Nephron progenitor cell (in vitro differentiated cells): Measurements from ENCODE around the gene KRT15.

Experiments used
- DNase-seq: peaks from one replicate; pipeline ENCODE4 v3.0.0; 2021
- H3K27ac Mint-ChIP-seq: 2 replicates; pipeline ENCODE4 v1.8.0; 2021; ENCODE audit warnings: mild to moderate bottlenecking, moderate library complexity, mixed read lengths
- H3K27me3 Mint-ChIP-seq: 2 replicates; pipeline ENCODE4 v1.8.0; 2021; ENCODE audit warnings: mild to moderate bottlenecking, low read depth, mixed read lengths; ENCODE audit not compliant: poor library complexity
- H3K36me3 Mint-ChIP-seq: 2 replicates; pipeline ENCODE4 v1.8.0; 2021; ENCODE audit warnings: low read depth, mixed read lengths
- H3K4me1 Mint-ChIP-seq: 2 replicates; pipeline ENCODE4 v1.8.0; 2021; ENCODE audit warnings: mixed read lengths
- H3K4me3 Mint-ChIP-seq: 2 replicates; pipeline ENCODE4 v1.8.0; 2021; ENCODE audit warnings: mild to moderate bottlenecking, moderate library complexity, mixed read lengths
- H3K9me3 Mint-ChIP-seq: 2 replicates; pipeline ENCODE4 v1.8.0; 2021; ENCODE audit warnings: mild to moderate bottlenecking, moderate library complexity, mixed read lengths
- TF ChIP-seq, protein P1 (sequence below): fragments of 200-600 bp; sonication (generic); IDR thresholded peaks from 2 replicates; pipeline ENCODE4 v1.5.0; 2021; ENCODE audit warnings: antibody characterized with exemption

The KRT15 gene

GRCh38 chr17:41494524-41494923, 24.2 kb downstream of the KRT15 start:
- Mint-ChIP-seq H3K36me3 (no peaks in the 10 kb centered on the region), H3K27ac (peak overlapping the region; percentile 79), H3K9me3 (no peaks in the 10 kb centered on the region), H3K27me3 (peaks cover 5% of the 10 kb centered on the region), H3K4me1 (peaks cover 38% of the 10 kb centered on the region), H3K4me3 (no peak overlapping the region)
- DNase-seq, result no peak
- TF ChIP-seq, protein P1, sequence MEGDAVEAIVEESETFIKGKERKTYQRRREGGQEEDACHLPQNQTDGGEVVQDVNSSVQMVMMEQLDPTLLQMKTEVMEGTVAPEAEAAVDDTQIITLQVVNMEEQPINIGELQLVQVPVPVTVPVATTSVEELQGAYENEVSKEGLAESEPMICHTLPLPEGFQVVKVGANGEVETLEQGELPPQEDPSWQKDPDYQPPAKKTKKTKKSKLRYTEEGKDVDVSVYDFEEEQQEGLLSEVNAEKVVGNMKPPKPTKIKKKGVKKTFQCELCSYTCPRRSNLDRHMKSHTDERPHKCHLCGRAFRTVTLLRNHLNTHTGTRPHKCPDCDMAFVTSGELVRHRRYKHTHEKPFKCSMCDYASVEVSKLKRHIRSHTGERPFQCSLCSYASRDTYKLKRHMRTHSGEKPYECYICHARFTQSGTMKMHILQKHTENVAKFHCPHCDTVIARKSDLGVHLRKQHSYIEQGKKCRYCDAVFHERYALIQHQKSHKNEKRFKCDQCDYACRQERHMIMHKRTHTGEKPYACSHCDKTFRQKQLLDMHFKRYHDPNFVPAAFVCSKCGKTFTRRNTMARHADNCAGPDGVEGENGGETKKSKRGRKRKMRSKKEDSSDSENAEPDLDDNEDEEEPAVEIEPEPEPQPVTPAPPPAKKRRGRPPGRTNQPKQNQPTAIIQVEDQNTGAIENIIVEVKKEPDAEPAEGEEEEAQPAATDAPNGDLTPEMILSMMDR, result no peak

DNA sequence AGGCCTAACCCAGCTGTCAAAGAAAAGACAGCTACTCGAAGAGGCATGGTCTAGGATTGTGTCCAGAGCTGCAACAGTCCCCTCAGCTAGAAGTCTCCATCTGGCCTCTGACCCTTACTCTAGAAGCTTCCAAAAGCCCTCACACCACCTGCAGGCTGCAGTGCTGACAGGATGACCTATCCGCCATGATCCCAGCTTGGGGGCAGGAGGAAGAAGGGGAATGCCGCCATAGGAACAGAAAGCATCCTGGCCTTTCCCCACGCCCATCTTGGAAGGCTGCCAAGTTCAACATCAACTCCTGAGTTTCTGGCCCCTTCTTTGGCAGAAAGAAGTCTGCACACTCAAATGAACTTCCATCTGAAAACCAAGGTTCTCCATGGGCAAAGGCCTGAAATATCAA, 25.9 kb downstream of the KRT15 start:
- no peak overlapping the region for H3K27ac Mint-ChIP-seq
- no peak for DNase-seq
- TF ChIP-seq, protein P1, result no peak
- H3K9me3 Mint-ChIP-seq, result no peaks in the 10 kb centered on the region
- H3K4me1 Mint-ChIP-seq, result peaks cover 34% of the 10 kb centered on the region
- H3K27me3 Mint-ChIP-seq, result peaks cover 7% of the 10 kb centered on the region
- H3K36me3 Mint-ChIP-seq, result no peaks in the 10 kb centered on the region
- H3K4me3 Mint-ChIP-seq, result no peak overlapping the region

DNA sequence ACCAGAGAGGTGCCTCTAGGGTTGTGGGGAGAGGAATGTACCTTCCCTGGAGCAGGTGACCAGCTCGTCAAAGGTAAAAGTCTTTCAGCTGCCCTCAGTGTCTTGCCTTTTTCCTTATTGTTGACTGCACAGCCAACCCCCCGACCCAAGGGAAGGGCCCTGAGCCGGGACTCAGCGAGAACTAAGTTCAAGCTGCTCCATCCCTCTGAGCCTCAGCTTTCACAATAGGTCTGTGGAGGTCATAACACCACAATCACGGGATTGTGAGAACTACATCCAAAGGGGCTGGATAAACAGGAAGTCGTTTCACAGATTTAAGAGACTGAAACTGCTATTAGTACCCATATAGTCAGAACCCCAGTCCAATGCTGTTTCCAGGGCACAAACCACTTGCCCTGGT, 26.3 kb downstream of the KRT15 start:
- Mint-ChIP-seq H3K27ac (no peak overlapping the region), H3K4me1 (peaks cover 34% of the 10 kb centered on the region), H3K36me3 (no peaks in the 10 kb centered on the region), H3K9me3 (no peaks in the 10 kb centered on the region), H3K27me3 (peaks cover 7% of the 10 kb centered on the region), H3K4me3 (no peak overlapping the region)
- DNase-seq, result no peak
- TF ChIP-seq, protein P1, result no peak

- TF ChIP-seq, protein P1, result no peak
- DNase-seq, result no peak
- Mint-ChIP-seq H3K27ac (no peak overlapping the region), H3K4me1 (peaks cover 33% of the 10 kb centered on the region), H3K36me3 (no peaks in the 10 kb centered on the region), H3K4me3 (no peak overlapping the region), H3K9me3 (no peaks in the 10 kb centered on the region), H3K27me3 (peaks cover 7% of the 10 kb centered on the region)
Observed at GRCh38 chr17:41491476-41491875, 27.2 kb downstream of the KRT15 start.

DNA sequence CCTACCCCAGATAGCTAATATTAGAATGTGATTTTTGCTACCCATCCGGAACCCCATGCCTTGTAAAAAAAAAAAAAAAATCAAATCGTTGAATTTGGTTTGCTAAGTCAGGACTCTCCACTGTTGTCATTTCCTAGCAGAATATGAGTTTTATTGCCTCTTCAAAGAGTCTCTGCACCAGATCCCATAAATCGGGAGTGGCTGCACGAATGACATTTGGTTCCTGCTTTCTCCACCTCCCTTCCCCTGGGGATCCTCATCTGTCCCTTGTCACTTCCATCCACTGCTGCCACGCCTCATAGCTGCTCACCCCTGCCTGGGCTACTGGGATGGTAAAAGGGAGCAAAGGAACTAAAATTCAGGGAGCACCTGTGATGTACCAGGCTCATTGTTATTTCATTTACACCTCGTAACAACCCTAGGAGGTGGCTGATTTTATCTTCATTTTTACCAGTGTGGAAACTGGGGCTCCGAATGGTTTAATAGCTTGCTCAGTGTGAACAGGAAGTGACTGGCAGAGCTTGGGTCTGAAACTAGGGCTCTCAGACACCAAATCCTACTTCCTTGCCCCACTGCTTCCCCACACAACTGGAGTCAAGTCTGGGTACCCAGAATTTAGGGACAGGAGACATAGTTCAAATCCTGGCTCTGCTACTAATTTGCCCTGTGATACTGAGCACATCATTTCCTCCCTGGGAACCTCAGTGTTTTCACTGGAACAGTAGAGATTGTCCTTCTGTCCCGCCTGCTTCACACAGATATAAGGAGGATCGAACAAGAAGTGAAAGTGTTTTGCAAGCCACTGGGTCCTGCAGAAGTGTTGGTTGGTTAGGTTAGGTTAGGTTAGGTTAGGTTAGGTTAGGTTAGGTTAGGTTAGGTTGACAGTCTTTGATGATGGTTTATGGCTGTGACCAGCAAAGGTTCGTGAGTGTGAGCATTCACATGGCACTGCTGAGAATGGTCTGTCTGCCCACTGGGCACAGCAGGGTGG, 28.4 kb downstream of the KRT15 start:
- Mint-ChIP-seq H3K9me3 (no peaks in the 10 kb centered on the region), H3K4me1 (peaks cover 25% of the 10 kb centered on the region), H3K27me3 (peaks cover 7% of the 10 kb centered on the region), H3K27ac (no peak overlapping the region), H3K4me3 (no peak overlapping the region), H3K36me3 (no peaks in the 10 kb centered on the region)
- TF ChIP-seq, protein P1, result no peak
- DNase-seq, result no peak

GRCh38 chr17:41489531-41489930, 29.2 kb downstream of the KRT15 start, which contains the start of gene KRT36:
TSS of gene KRT36 (minus strand) at chr17:41489910. CDS start at chr17:41489864, 46 bp downstream.
- Mint-ChIP-seq H3K4me3 (no peak within 1 kb of the TSS), H3K27me3 (peaks cover 12% of the 10 kb centered on the region), H3K27ac (no peak within 1 kb of the TSS), H3K4me1 (peaks cover 17% of the 10 kb centered on the region), H3K36me3 (no peaks in the 10 kb centered on the region), H3K9me3 (no peaks in the 10 kb centered on the region)
- TF ChIP-seq, protein P1, result no peak
- DNase-seq, result no peak
